CD4-positive, alpha-beta T cell treated with Interleukin-6 at 100 ng/mL for 8 hours (primary cell): ENCODE results near the gene NUDT14.

ENCODE experiments used
- DNase-seq: peaks from one replicate; pipeline ENCODE4 v3.0.0-alpha.2; 2020; ENCODE audit warnings: mixed read lengths, low spot score

Gene NUDT14

DNA sequence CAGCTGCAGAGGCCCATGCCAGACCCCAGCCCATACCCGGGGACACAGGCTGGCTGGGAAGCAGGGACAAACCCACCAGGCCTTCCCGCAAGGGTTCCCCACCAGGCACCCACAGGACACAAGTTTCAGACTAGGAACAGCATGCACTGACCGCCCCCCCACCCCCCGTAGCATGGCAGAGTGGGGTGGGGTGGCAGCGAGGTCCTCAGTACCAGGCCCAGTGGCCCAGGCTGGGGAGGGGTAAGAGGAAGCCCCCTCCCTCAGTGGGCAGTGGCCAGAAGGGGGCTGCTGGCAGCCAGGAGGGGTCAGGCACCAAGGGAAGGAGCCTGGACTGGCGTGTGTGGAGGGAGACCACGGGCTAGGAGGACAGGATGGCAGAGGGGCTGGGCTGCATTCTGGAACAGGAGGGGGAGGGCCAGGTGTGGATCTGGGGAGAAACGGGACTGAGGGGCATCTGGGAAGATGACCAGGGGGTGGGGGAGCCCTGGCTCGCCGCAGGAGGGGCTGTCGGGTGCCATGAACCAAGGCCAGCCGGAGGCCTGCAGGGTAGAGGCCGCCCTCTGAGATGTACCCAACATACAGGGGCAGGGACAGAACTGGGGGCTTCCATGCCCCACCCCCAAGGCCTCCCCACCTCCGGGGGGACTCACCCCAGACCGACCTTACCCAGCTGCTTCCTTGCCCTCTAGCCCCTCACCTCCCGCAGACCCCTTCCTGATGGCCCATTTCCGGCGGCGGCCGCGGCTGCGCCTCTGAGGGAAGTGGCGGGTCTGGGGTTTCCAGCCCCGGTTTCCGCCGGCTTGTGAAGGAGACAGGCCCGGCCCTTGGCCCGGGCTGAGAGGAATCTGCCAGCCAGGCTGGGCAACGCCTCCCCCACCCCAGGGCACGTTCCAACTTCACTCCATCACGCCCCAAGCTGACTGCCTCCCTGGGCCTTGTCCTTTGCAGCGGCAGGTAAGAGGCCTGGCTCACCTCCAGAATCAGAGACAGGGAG, 6.9 kb downstream of the NUDT14 start:
- DNase-seq = peak; percentile 32

DNA sequence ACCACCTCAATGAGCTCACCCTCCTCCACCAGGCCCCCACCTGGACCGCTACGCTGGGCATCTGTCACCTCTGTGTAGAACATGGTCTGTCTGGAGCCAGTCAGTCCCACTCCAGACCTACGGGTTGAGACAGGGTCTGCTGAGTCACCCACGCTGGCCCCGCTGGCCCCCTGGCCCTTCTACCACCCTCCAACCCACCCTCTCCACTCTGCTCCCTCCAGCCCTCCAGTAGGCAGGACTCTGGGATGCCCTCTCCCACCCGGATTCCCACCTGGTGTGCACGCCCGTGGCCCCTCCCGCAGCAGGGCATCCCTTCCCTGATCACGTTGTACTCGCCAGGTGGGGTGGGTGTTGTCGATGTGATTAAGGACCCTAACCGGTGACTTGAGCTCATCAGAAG, 8.0 kb downstream of the NUDT14 start:
- no peak for DNase-seq

DNA sequence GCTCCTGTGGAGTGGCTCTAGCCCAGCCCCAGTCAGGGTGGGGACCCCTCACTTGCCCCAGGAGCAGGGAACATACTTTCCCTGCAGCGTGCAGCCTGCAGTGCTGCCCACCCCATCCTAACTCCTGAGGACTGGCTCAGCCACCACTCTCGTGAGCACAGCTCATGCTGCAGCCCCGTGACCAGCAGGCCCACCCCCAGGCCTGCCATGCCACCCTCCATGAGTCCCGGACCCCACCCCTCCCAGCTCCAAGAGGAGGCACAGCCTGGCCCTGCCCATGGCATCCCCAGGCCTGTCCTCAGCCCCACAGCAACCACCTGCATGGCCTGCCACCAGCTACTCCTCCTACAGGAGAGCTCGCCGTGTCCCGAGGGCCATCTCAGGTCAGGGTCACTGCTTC, 8.6 kb downstream of the NUDT14 start:
- DNase-seq = no peak

DNA sequence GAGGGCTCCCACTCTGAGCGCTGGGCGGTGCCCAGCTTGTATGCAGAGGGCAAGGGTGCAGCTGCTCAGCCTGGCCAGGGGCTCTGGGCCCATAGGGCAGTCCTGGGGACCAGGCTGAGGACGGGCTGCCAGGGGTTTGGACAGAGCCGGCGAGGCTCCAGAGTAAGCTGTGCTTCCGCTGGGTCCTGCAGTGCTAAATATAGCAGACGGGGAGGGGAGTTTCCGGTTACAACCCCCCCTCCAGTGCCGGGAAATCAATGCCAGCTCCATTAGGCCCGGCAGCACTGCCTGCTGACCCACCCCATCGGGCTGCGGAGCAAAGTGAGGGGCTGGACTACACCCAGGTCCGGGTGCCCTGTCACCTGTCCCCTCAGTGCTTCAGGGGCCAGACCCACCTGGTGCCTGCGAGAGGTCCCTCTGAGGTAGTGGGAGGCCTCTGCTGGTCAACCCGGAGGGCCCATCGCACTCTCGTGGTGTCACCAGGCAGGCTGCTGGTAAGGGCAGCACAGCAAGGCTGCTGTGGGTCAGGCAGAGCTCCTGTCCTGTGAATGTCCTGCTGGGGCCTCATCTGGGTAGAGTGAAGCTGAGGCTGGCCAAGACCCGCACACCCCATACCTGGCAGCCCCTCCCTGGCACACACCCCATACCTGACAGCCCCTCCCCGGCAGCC, 10.0 kb downstream of the NUDT14 start:
- DNase-seq = no peak

DNA sequence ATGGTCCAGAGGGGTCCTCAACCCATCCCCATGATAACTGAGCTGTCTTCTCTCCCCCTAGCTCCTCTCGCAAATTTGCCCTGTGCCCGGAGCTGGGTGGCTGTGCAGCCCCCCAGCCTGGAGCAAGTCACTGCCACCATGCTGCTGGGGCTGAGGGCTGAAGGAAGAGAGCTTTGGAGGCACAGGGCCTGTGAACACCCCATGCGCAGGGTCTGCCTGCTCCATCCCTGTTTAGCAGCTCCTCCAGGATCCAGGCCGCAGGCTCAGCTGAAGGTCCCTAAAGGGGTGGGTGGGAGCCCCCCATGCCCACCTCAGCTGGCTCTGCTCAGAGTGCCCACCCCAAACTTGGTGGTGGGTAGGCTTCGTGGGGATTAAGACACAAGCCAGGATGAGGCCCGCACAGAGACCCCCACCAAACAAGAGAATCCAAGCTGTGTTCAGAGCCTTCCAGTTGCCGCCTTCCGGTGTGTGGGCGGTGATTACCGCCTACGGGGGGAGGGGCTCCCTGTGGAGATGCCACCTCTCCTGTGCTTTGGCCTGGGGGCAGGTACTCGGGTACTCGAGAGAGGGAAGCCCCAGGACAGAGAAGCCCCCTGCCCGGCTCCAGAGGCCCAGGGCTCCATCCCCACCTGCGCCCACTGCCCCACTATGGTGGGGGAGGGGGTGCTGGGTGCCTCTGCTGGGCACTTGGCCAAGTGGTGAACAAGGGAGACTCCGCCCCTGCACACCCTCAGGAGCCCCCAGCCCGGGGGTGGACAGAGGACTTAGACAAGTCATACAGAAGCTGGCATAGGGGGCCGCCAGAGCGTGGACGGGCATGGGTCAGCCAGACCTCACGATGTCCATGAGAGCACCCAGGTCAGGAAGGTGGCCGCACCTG, 11.1 kb downstream of the NUDT14 start:
- DNase-seq = no peak

DNA sequence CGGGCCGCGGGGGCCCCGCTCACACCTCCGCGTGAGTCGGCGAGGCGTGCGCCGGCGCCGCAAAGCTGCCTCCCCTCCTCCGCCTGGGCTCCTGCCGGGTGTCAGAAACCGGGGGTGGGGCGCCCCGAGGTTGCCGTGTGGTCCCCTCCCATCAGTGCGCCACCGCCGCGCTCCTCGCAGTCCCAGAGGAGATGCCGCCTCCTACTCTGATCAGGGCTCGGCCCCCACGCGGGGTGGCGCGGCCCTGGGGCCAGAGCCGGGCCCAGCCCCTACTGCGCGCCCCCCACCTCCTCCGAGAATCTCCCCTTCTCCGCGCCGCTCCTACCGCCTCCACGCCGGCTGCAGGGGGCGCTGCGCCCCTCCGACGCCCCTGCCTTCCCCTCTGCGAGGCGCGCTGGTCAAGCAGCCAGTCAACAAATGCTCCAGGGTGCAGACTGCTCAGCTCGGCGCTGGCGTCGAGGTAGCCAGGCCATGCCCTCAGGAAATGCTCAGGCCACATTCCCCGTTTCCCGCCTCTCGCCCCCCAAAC, 12.1 kb downstream of the NUDT14 start:
- DNase-seq = no peak

DNA sequence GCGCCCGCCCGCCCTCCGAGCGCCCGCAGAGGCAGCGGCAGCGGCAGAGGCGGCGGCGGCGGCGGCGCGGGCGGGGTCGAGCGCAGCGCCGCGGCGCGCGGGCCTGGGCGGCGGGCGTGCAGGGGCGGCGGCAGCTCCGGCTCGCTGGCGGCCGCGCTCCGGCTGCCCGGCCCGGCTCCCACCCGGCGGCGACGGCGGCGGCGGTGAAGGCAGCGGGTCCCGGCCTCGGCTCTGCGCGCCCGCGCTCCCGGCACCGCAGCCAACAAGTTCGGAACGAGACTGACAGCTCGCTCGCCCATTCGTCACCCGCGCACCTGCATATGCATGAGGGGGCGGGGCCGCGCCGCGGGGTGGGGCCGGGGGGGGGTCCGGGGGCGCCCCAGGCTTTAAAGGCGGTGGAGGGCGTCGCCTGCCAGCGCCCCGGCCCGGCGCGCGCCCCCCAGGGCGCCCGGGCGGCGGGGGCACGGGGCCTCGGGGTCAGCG, 12.6 kb downstream of the NUDT14 start, which contains the start of gene JAG2:
JAG2 (minus strand) TSS at position 281 of the 483 bp plus-strand sequence. CDS start 356 bp downstream, outside the sequence.
- peak; percentile 38 for DNase-seq

DNA sequence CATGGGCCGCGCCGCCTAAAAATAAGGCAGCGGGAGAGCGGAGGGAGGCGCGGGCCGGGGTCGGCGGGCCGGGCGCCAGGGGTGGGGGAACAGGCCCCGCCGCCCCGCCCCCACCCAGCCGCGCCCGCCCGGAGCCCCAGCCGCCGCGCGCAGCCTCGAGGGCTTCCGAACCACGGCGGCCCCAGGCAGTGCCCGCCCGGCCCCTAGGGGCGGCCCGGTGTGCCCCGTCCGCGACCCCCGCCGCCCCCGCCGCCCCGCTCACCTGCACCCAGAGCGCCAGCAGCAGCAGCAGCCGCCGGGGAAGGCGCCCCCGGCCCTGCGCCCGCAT, 13.1 kb downstream of the NUDT14 start:
- DNase-seq = no peak

DNA sequence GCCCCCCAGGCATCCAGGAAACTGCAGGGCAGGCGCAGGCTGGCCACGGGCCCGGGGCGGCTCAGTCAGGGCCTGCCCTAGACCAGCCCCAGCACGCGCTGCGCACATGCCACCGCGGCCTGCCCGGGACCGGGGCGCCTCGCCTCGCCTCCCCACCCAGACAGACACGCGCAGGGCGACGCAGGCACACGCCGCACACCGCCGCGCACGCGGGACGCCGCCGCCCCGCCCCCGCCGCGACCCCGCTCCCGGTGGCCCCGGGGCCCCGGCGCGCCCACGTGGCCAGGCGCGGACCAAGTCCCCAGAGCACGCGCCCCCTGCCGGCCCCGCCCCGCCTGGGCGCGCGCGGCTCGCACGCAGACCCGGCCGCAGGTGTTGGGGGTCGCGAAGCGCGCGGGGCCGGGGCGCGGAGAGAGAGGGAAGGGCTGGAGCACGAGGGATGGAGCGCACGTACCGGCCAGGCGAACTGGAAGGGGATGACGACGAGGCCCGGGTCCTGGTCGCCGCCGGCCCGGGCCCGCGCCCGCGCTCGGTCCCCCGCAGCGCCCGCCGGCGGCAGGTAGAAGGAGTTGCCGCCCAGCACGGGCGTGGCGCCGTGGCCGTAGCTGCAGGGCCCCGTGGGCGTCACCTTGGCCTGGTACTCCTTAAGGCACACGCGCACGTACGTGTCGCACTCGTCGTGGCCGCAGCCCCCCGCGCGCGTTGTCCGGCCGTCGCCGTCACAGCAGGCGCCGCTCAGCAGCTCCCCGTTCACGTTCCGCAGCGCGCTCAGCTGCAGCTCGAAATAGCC, 13.6 kb downstream of the NUDT14 start:
- DNase-seq = no peak

DNA sequence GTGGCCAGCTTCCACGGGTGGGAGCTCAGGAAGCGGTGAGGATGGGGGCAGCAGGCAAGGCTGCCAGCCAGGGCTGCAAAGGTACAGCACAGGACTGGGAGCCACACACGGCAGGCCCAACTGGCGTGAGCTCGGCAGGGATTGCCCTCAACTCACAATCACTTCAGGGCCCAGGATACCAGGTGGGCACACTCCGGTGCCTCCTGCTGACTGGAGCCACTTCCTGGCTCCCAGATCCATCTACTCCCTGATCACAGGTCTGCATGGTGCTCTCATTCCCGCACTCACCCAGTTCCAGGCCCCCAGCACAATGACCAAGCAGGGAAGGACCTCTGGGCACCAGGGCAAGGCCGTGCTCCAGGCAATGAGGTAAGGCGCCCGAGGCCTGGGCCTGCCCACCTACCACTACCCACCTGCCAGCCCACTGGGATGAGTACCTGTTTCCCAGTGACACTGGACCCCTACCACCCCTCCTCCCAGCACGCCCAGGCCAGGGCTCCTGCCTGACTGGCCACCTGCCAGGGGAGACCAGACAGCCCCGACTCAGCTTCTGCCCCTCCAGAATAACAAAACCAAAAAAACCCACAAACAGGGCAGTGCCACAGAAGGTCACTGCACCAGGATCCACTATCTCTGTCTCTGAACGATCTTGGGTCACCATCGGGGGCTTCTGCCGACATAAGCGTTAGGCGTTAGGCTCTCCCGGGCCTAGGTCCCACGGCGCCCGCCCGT, 14.4 kb downstream of the NUDT14 start:
- no peak for DNase-seq

DNA sequence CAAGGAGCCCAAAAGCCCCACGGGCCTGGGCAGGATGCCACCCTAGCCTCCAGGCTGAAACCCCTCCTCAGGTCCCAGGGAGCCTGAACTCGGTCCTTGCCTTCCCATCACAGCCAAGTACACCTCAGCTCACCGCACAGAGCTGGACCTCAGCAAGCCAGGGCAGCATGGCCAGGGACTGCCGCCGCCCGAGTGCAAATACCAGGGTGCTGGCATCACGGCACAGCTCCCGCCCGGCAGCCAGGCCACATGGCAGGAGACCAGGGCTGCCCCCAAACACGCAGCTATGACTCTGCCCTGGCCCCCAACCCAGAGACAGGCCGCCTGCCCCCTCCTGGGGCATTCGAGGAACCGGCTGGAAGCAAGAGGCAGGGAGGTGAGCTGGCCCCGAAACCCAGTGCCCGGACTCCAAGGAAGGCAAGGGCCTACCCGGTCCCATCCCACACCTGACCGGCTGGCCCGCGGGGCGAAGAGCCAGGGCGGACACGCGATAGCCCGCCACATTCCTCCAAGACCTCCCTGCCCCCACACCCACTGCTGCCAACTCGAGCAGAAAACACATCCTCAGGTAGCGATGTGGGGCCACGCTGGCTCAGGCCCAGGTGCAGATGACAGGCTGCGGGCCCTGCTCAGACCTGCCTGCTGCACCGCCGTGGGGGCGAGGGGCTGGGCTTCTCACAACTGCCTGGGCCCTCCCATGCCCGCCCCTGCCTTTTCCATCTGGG, 15.2 kb downstream of the NUDT14 start:
- no peak for DNase-seq

DNA sequence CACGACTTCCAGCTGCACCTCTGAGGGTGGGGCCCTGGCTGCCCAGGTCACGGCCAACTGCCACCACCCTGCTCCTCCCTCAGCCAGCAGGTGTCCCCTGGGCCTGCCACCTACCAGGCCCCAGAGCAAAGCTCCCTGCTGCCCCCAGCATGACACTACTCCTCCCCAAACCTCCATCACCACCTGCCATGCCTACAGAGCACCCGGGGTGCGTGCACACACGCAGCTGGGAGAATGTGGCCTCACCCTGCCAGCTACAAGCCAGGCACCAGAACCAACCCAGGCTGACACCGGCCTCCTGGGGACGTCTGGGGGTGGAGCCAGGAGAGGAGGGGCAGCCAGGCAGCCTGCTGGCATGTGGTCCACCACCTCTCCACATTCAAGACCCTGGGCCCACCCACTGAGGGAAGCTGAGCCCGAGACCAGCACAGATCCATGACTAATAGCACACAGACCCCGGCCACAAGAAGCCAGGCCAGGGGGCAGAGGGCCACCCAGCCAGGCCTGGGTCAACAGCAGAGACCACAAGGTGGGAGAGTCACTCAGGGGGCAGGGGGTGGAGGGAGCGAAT, 15.9 kb downstream of the NUDT14 start:
- no peak for DNase-seq

DNA sequence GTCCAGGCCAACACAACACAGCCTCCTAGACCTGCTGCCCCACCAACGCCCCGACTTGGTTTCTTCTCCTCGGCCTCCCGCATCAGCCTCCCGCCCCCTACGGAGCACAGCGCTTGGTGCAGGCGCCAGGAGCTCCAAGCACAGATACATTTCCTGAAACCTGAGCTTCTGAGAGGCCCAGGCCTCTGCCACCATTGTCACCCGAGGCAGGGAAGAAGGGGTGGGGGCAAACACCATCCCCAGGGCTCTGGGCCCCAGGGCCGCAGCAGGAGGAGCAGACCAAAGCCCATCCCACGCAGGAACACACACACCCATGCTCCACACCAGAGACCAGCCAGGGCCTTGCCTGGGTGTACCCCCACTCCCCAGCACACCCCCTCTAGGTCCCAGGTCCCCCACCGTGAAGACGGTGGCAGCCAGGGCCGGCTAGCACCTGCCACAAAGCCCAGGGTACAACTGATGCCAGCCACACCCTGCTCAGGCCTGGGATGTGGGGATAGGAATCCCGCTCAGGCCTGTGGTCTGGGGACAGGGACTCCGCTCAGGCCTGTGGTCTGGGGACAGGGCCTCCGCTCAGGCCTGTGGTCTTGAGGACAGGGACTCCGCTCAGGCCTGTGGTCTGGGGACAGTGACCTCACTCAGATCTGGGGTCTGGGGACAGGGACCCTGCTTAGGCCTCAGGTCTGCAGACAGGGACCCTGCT, 17.9 kb downstream of the NUDT14 start:
- DNase-seq = no peak

DNA sequence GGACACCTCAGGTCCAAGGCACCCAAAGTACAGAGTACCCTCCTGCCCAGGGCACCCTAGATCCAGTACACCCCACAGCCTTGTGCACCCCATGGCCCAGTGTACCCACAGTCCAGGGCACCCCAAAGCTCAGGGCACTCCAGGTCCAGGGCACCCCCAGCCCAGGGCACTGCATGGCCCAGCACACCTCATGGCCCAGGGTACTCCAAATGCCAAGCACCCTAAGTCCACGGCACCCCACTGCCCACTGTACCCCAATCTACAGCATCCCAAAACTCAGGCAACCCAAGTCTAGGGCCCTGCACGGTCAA, 18.5 kb downstream of the NUDT14 start:
- DNase-seq = no peak

DNA sequence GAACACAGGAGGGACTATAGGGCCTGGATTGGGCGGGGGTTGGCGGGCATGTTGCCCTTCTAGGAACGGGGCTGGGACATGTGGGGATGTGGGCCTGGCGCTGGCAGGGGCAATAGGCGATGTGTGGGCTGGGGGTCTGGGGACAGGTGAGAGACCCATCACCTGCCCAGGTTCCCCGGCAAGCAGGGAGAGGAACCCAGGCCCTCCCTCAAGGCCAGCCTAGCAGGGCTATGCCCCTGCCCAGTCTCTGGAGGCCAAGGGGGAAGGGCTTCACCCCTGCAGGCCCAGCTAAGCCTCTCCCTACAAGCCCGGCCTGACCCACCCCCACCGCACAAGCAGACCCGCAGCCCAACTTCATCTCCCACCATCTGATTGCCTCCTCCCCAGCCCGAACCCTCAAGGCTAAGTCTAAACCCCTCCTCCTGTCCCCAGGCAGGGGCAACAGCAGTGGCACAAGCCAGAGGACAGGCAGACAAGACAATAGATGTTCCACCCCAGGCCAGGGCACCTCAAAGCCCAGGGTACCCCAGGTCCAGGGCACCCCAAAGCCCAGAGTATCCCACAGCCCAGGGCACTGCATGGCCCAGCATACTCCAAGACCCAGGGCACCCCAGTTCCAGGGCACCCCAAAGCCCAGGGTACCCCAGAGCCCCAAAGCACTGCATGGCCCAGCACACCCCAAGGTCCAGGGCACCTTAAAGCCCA, 19.0 kb downstream of the NUDT14 start:
- DNase-seq = no peak

DNA sequence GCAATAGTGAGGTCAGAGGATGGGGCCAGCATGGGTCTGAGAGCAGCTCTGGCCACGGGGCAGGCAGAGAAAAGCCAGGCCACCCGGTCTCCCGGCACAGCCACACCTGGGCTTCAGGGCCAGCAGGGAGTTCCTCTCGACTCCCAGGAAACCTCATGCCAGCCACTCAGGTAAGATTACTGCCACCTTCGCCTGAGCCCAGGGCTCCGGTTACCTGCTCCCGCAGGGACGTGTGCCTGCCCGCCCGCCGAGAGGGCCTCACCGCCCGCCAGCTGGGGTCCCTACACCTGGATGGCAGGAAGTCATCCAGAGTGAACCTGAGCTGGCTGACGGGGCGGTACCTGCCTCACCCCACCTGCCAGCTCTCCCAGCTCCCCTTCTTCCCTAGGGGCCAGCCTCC, 19.8 kb downstream of the NUDT14 start:
- no peak for DNase-seq

DNA sequence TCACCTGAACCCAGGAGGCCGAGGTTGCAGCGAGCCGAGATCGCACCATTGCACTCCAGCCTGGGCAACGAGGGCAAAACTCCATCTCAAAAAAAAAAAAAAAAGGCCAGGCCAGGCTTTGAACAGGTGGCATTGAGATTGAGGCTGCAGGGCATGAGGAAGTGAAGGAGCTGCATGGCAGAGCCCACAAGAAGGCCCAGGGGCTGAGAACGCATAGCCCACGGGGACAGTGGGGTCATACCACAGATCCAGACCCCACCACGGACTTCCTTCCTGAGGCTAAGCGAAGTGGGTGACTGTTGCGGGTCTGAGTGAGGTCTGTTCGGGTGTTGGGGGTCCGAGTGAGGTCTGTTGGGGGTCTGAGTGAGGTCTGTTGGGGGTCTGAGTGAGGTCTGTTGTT, 20.3 kb downstream of the NUDT14 start:
- no peak for DNase-seq

DNA sequence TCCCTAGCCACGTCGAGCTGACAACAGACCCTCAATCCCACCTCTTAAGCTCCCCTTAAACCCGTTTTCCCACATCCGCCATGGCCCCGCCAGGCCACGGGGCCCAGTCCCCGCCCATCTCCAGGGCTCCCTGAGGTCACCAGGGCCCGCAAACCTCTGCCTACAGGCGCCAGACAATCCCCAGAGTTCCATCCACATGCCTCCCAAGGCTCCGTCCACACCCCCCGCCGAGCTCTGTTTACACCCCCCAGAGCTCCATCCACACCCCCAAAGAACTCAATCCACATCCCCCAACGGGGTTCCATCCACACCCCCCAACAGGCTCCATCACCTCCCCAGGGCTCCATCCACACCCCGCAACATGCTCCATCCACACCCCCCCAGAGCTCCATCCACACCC, 21.8 kb downstream of the NUDT14 start:
- no peak for DNase-seq
